Measurements from ENCODE around the gene ETV6. TPM values are rescaled to one million over a fixed set of nuclear protein-coding genes. Genes with fewer than 3 reads are reported as not detected.
A peak's percentile ranks its signal among the peaks of the same experiment; 100 is the strongest.

Gene ETV6
- total RNA-seq, 1 donor from 2014 or later, result 33.4 TPM

DNA sequence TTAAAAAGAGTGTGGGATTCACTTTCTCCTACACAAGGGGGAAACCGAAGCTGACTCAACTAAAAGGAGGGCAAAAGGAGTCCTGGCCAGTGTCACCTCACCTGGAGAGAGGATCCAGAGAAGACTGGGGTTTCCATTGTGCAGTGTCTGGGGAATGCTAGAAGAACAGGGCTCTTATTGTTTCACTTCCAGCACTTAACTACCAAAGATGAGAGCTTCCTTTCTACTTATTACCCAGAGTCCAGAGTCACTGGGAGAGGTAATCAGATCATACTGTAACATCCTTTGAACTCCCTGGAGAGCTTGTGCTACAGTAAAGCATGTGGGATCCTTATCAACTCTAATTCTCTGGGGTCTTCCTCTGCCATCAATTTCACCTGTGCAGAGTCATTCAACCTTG is 272.9 kb downstream of the ETV6 start:
- TF ChIP-seq, protein P1, sequence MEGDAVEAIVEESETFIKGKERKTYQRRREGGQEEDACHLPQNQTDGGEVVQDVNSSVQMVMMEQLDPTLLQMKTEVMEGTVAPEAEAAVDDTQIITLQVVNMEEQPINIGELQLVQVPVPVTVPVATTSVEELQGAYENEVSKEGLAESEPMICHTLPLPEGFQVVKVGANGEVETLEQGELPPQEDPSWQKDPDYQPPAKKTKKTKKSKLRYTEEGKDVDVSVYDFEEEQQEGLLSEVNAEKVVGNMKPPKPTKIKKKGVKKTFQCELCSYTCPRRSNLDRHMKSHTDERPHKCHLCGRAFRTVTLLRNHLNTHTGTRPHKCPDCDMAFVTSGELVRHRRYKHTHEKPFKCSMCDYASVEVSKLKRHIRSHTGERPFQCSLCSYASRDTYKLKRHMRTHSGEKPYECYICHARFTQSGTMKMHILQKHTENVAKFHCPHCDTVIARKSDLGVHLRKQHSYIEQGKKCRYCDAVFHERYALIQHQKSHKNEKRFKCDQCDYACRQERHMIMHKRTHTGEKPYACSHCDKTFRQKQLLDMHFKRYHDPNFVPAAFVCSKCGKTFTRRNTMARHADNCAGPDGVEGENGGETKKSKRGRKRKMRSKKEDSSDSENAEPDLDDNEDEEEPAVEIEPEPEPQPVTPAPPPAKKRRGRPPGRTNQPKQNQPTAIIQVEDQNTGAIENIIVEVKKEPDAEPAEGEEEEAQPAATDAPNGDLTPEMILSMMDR (IDR thresholded peaks at IDR 0.05), result no peak
- H3K4me3 Mint-ChIP-seq (ENCODE audit: unreplicated experiment), result no peak overlapping the region
- DNase-seq (ENCODE audit: low spot score), result no peak
- H3K9me3 Mint-ChIP-seq (ENCODE audit: low read depth), result no peaks in the 10 kb centered on the region
- H3K27me3 Mint-ChIP-seq (ENCODE audit: low read depth), result no peaks in the 10 kb centered on the region
- H3K36me3 Mint-ChIP-seq (ENCODE audit: low read depth), result no peaks in the 10 kb centered on the region
- no peak overlapping the region for H3K27ac Mint-ChIP-seq (ENCODE audit: unreplicated experiment)
- H3K4me1 Mint-ChIP-seq (ENCODE audit: low read depth), result peaks cover 3% of the 10 kb centered on the region

DNA sequence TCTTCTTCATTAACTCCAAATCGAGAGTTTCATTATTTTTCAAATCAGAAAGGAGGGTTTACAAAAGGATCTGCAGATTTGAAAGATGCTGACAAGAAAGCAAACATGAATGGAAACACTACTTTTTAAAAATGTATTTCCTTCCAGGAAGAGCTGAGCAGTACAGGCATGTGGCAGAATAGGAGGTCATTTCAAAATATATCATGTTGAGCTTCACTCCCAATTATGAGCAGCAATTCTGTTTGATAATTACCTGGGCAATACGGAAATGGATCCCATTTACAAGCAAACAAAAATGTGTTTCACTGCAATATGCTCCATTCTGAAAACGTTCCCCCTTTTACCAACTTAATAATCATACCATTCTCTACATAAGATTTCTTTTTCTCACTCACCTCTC is 273.6 kb downstream of the ETV6 start:
- TF ChIP-seq, protein P1 (IDR thresholded peaks at IDR 0.05), result no peak
- Mint-ChIP-seq H3K4me1 (ENCODE audit: low read depth) (peaks cover 5% of the 10 kb centered on the region), H3K27me3 (ENCODE audit: low read depth) (no peaks in the 10 kb centered on the region), H3K9me3 (ENCODE audit: low read depth) (no peaks in the 10 kb centered on the region), H3K4me3 (ENCODE audit: unreplicated experiment) (no peak overlapping the region), H3K27ac (ENCODE audit: unreplicated experiment) (no peak overlapping the region), H3K36me3 (ENCODE audit: low read depth) (no peaks in the 10 kb centered on the region)
- DNase-seq (ENCODE audit: low spot score), result no peak

DNA sequence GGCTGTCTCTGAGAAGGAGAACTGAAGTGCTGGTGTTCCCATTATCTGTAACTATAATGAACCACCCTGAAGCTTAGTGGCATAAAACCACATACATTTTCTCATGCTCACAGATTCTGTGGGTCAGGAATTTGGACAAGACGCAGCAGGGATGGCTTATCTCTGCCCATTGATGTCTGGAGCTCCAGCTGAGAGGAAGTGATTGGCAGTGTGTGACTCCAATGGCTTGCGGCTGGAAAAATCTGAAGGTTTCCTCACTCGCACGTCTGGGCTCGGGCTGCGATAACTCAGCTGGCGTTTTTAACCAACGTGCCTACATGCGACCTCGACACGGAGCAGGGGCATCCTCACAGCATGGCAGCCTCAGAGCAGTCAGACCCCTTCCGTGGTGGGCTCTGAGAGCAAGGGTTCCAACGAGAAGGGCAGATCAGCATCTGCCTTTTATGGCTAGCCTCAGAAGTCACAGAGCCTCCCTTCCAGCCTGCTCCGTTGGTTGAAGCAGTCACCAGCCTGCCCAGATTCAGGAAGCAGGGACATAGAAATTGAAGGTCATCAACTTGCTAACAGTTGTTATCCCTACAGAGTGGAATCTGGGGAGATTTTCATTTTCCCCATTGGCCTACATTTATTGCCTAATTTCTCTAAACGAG is 277.9 kb downstream of the ETV6 start:
- no peak for DNase-seq (ENCODE audit: low spot score)
- no peaks in the 10 kb centered on the region for H3K9me3 Mint-ChIP-seq (ENCODE audit: low read depth)
- peak overlapping the region; percentile 62 for H3K4me3 Mint-ChIP-seq (ENCODE audit: unreplicated experiment)
- H3K27me3 Mint-ChIP-seq (ENCODE audit: low read depth), result no peaks in the 10 kb centered on the region
- H3K36me3 Mint-ChIP-seq (ENCODE audit: low read depth), result no peaks in the 10 kb centered on the region
- TF ChIP-seq, protein P1 (IDR thresholded peaks at IDR 0.05), result no peak
- no peak overlapping the region for H3K27ac Mint-ChIP-seq (ENCODE audit: unreplicated experiment)
- peaks cover 5% of the 10 kb centered on the region for H3K4me1 Mint-ChIP-seq (ENCODE audit: low read depth)

DNA sequence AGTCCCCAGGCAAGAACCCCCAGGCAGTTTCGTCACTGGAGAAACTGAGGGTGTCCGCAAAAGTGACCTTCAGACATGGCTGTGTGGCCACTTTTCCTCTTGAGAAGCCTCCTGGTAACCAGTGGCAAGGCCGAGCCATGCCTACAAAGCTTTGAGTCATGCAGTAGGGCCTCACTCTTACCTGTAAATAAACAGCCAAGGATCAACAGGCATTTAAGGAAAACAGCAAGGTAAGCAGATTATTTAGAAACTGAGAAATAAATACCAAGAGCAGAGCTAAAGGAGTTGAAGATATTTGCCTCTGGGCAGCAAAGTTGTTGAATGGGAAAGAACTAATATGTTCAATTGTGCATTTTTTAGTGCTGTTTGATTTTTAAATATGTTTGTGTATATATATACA is 280.2 kb downstream of the ETV6 start:
- Mint-ChIP-seq H3K4me3 (ENCODE audit: unreplicated experiment) (no peak overlapping the region), H3K27me3 (ENCODE audit: low read depth) (no peaks in the 10 kb centered on the region), H3K27ac (ENCODE audit: unreplicated experiment) (no peak overlapping the region), H3K9me3 (ENCODE audit: low read depth) (no peaks in the 10 kb centered on the region), H3K4me1 (ENCODE audit: low read depth) (peaks cover 5% of the 10 kb centered on the region), H3K36me3 (ENCODE audit: low read depth) (no peaks in the 10 kb centered on the region)
- TF ChIP-seq, protein P1 (IDR thresholded peaks at IDR 0.05), result no peak
- DNase-seq (ENCODE audit: low spot score), result no peak

DNA sequence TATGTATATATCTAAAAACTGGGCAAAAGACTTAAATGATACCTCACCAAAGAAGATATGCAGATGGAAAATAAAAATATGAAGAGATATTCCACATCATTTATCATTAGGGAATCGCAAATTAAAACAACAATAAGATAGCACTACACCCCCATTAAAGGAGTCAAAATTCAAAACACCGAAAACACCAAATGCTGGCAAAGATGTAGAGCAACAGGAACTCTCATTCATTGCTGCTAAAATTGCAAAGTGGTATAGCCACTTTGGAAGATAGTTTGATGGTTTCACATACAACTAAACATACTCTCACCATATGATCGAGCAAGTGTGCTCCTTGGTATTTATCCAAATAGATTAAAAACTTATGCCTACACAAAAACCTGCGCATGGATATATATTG is 289.7 kb downstream of the ETV6 start:
- Mint-ChIP-seq H3K27ac (ENCODE audit: unreplicated experiment) (no peak overlapping the region), H3K9me3 (ENCODE audit: low read depth) (peaks cover 3% of the 10 kb centered on the region), H3K4me3 (ENCODE audit: unreplicated experiment) (no peak overlapping the region), H3K36me3 (ENCODE audit: low read depth) (no peaks in the 10 kb centered on the region), H3K4me1 (ENCODE audit: low read depth) (peaks cover 6% of the 10 kb centered on the region), H3K27me3 (ENCODE audit: low read depth) (no peaks in the 10 kb centered on the region)
- DNase-seq (ENCODE audit: low spot score), result no peak
- TF ChIP-seq, protein P1 (IDR thresholded peaks at IDR 0.05), result no peak
